ENCODE measurements around the gene LRCH3.

Gene LRCH3

GRCh38 chr3:197800379-197800778 lies 9.3 kb downstream of the LRCH3 start:
- no peak overlapping the region for H3K4me3 ChIP-seq (ENCODE audit: low read depth, low read length)
- peak; percentile 42 for DNase-seq (ENCODE audit: low read depth)
- TF ChIP-seq CTCF (conservative IDR thresholded peaks at IDR 0.05; ENCODE audit: low read depth, low read length) = no peak

- TF ChIP-seq CTCF (conservative IDR thresholded peaks at IDR 0.05; ENCODE audit: low read depth, low read length) = peak; percentile 57
- H3K4me3 ChIP-seq (ENCODE audit: low read depth, low read length) = no peak overlapping the region
- DNase-seq (ENCODE audit: low read depth) = peak; percentile 56
These were observed 11.1 kb downstream of the LRCH3 start for GRCh38 chr3:197801891-197802778.

GRCh38 chr3:197802779-197803459 lies 11.9 kb downstream of the LRCH3 start:
- H3K4me3 ChIP-seq (ENCODE audit: low read depth, low read length) = no peak overlapping the region
- TF ChIP-seq CTCF (conservative IDR thresholded peaks at IDR 0.05; ENCODE audit: low read depth, low read length) = peak; percentile 40
- peak; percentile 22 for DNase-seq (ENCODE audit: low read depth)

GRCh38 chr3:197804511-197804910 lies 13.5 kb downstream of the LRCH3 start:
- no peak for DNase-seq (ENCODE audit: low read depth)
- TF ChIP-seq CTCF (conservative IDR thresholded peaks at IDR 0.05; ENCODE audit: low read depth, low read length) = no peak
- no peak overlapping the region for H3K4me3 ChIP-seq (ENCODE audit: low read depth, low read length)

- H3K4me3 ChIP-seq (ENCODE audit: low read depth, low read length) = no peak overlapping the region
- no peak for TF ChIP-seq CTCF (conservative IDR thresholded peaks at IDR 0.05; ENCODE audit: low read depth, low read length)
- DNase-seq (ENCODE audit: low read depth) = peak; percentile 55
These were observed 17.0 kb downstream of the LRCH3 start for GRCh38 chr3:197807969-197808587.

- H3K4me3 ChIP-seq (ENCODE audit: low read depth, low read length) = no peak overlapping the region
- DNase-seq (ENCODE audit: low read depth) = peak; percentile 73
- no peak for TF ChIP-seq CTCF (conservative IDR thresholded peaks at IDR 0.05; ENCODE audit: low read depth, low read length)
These were observed 18.4 kb downstream of the LRCH3 start for GRCh38 chr3:197809356-197810020.

Data from choroid plexus epithelial cell (primary cell).